NB4 (cell line): ENCODE results near the gene ACSL5.

Source experiments
- DNase-seq: peaks from one replicate; pipeline ENCODE4 v3.0.0; 2010; ENCODE audit warnings: low read depth
- H3K4me3 ChIP-seq: one replicate; pipeline ENCODE4 v1.5.1; 2011; ENCODE audit warnings: mild to moderate bottlenecking, low read depth, low read length, moderate library complexity
- CTCF ChIP-seq: IDR thresholded peaks from one replicate; pipeline ENCODE4 v1.5.1; 2012; ENCODE audit warnings: low read depth, low read length
- MYC ChIP-seq: IDR thresholded peaks from 2 replicates; pipeline ENCODE4 v1.6.1; 2011; ENCODE audit warnings: low read depth, low read length
- POLR2A ChIP-seq: IDR thresholded peaks from 2 replicates; pipeline ENCODE4 v1.6.1; 2011; ENCODE audit warnings: mild to moderate bottlenecking; ENCODE audit not compliant: insufficient read length; ENCODE audit errors: extremely low read depth
- TF ChIP-seq, protein P1 (sequence below): IDR thresholded peaks from 2 replicates; pipeline ENCODE4 v1.6.1; 2011; ENCODE audit warnings: low read depth, low read length

The ACSL5 gene

GRCh38 chr10:112446055-112446854, 72.3 kb downstream of the ACSL5 start:
- DNase-seq = peak; percentile 59
- H3K4me3 ChIP-seq = peak overlapping the region; percentile 93
- TF ChIP-seq, protein P1, sequence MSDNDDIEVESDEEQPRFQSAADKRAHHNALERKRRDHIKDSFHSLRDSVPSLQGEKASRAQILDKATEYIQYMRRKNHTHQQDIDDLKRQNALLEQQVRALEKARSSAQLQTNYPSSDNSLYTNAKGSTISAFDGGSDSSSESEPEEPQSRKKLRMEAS = no peak
- no peak for TF ChIP-seq MYC
- no peak for TF ChIP-seq CTCF
- no peak for TF ChIP-seq POLR2A

DNA sequence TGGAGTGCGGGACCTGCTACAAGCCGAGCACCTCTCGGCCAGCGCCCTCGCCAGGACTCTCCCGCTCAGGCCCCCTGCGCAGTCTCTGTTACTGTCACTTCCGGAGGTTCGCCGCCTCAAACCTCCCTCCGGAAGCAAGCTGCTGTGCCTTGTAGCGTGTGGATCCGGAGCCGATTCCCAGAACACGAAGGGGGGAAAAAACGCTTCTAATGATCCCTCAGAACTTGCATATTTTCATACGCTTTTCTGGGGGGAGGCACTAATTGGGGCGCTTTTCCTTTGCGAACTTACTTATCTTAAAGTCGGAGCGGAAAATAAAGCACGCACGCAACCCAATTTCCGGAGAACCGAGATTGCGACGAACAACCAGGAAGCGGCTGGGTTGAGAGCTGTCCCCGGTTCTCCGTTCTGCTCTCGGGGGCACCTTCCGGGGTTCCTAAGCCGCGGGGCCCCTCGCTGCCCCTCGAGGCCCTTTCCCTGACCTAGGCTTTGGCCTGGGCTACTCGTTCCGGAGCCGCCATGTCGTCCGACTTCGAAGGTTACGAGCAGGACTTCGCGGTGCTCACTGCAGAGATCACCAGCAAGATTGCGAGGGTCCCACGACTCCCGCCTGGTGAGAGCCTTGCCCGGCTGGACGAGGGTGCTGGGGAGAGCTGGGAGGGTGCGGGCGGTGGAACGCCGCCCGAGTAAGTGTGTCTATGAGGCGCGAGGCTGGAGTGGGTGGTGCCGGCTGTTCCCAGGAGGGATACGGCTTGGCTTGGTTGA, 73.1 kb downstream of the ACSL5 start, which contains the start of the genes VTI1A and ZDHHC6:
TSS of gene VTI1A (plus strand) at position 361 of the 765 bp plus-strand sequence. CDS start at position 520, 159 bp downstream.
TSS of gene ZDHHC6 (minus strand) at position 60 of the 765 bp plus-strand sequence. CDS start 1,478 bp downstream, outside the sequence.
- peak within 1 kb of the TSS; percentile 93 for H3K4me3 ChIP-seq
- peak; percentile 92 for DNase-seq
- TF ChIP-seq POLR2A (peak; percentile 91), CTCF (no peak), MYC (peak; percentile 17; the same call in 1 of the 2 replicates)

GRCh38 chr10:112447620-112447928, 73.7 kb downstream of the ACSL5 start:
- no peak for TF ChIP-seq CTCF
- no peak for TF ChIP-seq POLR2A
- TF ChIP-seq MYC = no peak
- TF ChIP-seq, protein P1 = no peak
- peak overlapping the region; percentile 93 for H3K4me3 ChIP-seq
- no peak for DNase-seq

DNA sequence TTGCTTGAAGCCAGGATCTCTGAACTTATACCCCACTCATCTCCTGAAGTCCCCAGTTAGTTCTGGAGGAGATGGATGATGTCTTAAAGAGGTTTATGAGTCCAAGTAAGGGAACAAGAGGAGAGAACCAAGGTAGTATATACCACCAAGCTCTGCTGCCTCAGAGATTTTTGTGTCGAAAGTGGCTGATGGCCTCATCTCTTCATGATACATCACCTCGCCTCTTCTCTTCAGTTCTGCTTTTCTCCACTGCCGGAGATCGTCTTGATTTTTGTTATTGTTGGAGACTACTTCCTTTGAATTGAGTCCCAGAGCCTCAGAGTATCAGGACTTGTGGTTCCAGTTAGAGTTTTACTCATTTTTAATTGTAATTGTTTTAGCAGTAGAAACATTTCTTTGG, 75.0 kb downstream of the ACSL5 start:
- TF ChIP-seq, protein P1 = no peak
- TF ChIP-seq POLR2A (no peak), CTCF (no peak), MYC (no peak)
- DNase-seq = peak; percentile 27
- H3K4me3 ChIP-seq = peak overlapping the region; percentile 93

DNA sequence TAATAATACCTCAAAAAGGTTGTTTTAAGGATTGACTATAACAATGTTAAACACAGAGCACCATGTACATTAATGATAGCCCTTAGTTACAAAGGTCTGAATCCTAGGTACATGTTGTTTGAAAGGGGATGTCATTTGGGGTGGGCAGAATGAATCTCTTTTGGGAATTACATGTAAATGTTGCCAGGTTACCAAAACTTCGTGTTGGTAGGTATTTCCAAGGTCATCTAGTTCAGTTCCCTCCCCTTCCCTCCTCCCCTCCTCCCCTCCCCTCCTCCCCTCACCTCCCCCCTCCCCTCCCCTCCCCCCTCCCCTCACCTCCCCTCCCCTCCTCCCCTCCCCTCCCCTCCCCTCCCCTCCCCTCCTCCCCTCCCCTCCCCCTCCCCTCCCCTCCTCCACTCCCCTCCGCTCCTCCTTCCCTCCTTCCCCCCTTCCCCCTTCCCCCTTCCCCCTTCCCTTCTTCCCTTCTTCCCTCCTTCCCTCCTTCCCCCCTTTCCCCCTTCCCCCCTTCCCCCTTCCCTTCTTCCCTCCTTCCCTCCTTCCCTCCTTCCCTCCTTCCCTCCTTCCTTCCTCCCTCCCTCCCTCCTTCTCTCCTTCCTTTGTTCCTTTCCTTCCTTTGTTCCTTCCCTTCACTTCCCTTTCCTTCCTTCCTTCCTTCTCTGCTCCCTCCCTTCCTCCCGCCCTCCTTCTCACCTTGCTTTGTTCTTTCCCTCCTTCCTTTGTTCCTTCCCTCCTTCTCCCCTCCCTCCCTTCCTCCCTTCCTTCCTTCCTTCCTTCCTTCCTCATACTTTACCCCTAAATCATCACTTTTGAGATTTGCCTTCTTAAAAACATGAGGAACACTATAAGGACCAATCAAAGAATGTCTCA, 81.2 kb downstream of the ACSL5 start:
- DNase-seq = no peak
- H3K4me3 ChIP-seq = no peak overlapping the region

More for the DNA sequence above, 81.2 kb downstream of the ACSL5 start:
- TF ChIP-seq, protein P1 = no peak
- no peak for TF ChIP-seq POLR2A
- TF ChIP-seq MYC = no peak
- no peak for TF ChIP-seq CTCF
